Stomach (tissue), 4 donors: ENCODE measurements around the gene UMPS.

Source experiments
- CTCF ChIP-seq, 7 experiments: fragments of 450-650 bp in 4 of 7; fragments of 200-600 bp in 3 of 7; sonication (generic) in 3 of 7; IDR thresholded peaks; one replicate each; pipeline ENCODE4 v1.5.1; 2016 to 2019; ENCODE audit warnings: antibody characterized with exemption in 7 of 7, control low read depth in 2 of 7, mild to moderate bottlenecking in 1 of 7
- POLR2A ChIP-seq, 4 donors: fragments of 450-650 bp; IDR thresholded peaks; one replicate each; pipeline ENCODE4 v1.6.1; 2016; ENCODE audit warnings: antibody characterized with exemption in 4 of 4, control low read depth in 2 of 4, mild to moderate bottlenecking in 1 of 4, moderate library complexity in 1 of 4
- POLR2AphosphoS5 ChIP-seq, 3 donors: sonication (generic); formaldehyde crosslinking; IDR thresholded peaks; one replicate each; pipeline ENCODE4 v1.6.1; 2016; ENCODE audit warnings: antibody characterized with exemption in 3 of 3

GRCh38 chr3:124699686-124700396 lies 30.4 kb upstream of the UMPS start:
- no peak for TF ChIP-seq CTCF (IDR thresholded peaks at IDR 0.05)
- no peak for TF ChIP-seq POLR2AphosphoS5 (IDR thresholded peaks at IDR 0.05)
- no peak for TF ChIP-seq POLR2A (IDR thresholded peaks at IDR 0.05)
